Activated CD4-positive, alpha-beta T cell treated with anti-CD3 and anti-CD28 coated beads, Interleukin-2, amount 50 U/mL, for 48 hours (primary cell): ENCODE measurements around the gene SCGB3A2.

Experiments used
- DNase-seq, 2 experiments: peaks; one replicate each; pipeline ENCODE4 v3.0.0-alpha.2; 2020

The SCGB3A2 gene, protein sequence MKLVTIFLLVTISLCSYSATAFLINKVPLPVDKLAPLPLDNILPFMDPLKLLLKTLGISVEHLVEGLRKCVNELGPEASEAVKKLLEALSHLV

DNA sequence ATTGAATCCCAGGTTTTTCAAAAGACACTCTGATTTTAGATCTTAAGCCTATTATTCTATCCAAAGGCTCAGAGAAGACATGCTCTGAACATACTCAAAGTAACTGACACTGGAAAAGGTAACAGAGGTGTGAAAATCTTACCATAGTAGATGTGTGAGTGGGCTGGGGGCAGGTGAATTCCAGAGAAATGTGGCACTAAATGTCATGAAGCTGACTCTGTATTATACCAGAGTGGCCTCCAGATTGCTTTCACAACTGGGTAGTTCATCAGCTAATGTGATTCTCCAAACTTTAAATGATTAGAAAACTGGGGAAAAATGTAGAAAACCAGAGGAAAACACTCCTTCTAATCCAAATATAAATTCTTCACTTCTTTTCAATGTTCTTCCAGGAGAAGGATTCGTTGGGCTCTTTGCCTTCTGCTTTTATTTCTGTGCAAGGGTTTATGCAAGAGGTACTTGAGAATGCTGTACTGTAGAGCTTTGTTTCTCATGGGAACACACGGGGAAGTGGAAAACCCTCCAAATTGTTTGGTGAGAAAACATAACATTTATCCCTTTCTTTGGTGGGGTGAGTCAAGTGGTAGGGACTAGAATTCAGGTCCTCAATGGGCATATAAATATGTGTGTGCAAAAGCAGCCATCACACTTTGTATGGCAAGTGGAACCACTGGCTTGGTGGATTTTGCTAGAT, at the start of gene SCGB3A2:
SCGB3A2 (plus strand) TSS at position 646 of the 694 bp plus-strand sequence. CDS start 93 bp downstream, outside the sequence.
- DNase-seq, result no peak

DNA sequence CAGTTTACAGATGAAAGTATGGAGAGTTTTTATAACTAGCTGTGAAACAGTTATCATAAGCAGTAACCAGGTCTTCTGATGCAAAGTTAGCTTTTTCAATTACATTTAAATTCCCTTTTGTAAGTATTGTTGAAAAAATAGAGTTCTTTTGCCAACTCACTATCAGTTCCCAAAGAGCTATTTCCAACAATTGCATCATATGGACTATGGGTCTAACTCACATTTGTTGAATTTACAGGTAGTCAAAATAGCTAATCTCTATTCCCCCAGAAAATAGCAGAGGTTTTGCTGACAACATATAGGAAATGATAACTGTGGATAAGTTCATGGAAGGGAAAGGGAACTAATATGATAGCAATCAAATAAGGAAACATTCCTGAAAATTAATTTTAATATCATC, 48.5 kb upstream of the SCGB3A2 start:
- DNase-seq, result no peak

DNA sequence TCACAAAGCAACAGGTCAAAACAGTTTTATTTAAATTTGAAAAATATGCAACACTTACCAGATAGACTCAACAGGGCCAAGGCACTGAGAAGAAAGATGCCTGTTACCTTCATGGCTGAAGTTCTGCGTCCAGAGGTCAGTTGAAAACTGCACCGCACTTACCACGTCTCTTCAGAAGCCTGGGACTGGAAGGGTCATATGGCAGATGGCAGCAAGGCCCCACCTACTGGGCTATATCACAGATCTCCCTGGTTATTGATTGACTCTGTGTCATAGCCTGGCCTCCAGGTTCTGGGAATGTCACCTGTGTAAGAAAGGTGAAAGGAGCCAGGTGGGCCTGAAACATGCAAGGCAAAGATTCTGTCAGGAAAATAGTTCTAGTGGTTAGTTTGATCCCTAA, 47.0 kb upstream of the SCGB3A2 start, which contains the start of gene SPINK1:
SPINK1 (minus strand) TSS at position 207 of the 400 bp plus-strand sequence; CDS start at position 113, 94 bp downstream.
- no peak for DNase-seq

DNA sequence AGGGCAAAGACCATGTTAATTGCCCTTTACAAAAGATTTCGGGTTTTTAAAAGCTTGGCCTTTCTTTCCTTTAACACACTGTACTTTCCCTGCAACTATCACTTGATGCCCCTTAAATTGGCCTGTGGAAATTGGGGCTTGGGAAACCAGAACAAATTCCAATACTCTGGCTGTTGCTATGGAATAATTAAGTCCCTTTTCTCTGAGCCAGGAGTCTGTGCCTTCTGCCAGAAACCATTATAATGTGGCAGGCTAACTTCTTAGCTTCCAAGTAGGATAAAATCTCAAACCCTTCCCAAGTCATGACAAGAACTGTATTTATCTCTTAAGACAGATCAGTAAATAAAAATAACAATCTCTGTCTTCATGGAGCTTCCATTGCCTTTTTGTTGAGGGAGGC, 46.0 kb upstream of the SCGB3A2 start:
- DNase-seq, result no peak

DNA sequence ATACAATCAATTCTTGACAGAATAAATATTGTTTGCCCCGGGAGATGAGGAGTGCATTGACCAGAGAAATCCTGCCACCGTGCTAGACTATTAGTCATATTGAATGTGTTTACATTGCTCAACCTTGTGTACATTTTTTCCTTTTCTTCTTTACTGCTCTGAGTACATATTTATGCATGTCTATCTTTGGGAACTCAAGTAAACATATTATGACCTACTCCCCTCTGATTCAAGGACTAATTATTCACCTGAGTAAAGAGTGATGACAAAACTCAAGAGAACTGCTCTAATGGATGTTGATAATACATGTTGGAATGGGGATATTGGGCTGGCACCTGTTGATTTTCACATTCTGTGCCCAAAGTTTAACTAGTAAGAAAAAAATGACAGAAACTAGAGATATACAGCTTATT, 43.1 kb upstream of the SCGB3A2 start:
- no peak for DNase-seq

DNA sequence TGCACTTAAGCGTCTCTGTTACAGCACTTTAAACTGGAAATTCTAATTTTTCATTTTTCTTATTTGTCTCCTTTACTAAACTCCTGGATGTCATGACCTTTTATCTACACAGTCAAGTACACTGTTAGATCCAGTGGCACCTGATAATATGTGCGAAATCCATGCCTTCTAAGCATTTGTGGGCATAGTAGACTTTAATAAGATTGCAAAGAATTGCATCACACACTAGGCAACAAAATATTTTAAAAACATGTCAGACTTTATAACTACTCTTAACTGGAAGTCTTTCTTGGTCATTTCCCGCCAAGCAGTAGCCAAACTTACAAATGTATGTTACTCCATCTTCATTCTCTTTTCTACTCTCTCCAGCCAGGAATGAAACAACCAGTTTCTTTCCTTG, 42.1 kb upstream of the SCGB3A2 start:
- no peak for DNase-seq

DNA sequence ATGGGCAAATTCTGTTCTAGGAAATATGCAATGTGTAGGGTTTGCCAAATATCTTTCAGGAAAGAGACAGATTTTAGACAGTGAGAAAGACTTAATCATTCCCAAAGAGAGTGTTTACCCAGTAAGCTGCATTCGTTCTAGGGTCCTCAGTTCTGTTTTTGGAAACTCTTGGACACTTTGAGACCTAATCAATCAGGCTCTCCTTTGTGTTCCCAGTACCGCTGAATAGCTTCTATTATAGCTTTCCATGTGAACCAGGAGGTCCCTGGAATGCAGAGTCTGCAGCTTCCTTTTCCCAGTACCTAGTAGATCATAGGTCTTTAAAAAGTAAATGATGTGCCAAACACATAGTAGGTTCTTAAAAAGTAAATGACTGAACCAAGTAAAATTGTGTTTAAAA, 35.6 kb upstream of the SCGB3A2 start:
- DNase-seq, result no peak

DNA sequence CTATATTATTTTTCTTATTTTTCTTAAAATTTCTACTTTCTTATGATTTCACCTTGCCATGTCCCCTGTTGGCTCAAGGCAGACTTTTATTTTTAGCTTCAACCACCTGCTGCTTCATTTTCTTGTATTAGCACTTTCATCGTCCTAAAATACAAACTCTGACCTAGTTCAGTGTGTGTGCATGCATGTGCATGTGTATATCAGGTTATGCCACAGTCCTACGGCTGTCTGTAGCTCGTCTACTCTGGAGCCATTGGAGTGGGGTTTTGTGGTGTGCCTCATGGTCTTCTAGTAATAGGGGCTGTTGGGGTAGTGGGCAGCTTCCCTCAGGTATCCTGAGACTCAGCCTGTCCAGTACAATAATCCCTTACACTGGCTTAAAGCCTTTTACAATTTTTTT, 33.7 kb upstream of the SCGB3A2 start:
- DNase-seq, result no peak

DNA sequence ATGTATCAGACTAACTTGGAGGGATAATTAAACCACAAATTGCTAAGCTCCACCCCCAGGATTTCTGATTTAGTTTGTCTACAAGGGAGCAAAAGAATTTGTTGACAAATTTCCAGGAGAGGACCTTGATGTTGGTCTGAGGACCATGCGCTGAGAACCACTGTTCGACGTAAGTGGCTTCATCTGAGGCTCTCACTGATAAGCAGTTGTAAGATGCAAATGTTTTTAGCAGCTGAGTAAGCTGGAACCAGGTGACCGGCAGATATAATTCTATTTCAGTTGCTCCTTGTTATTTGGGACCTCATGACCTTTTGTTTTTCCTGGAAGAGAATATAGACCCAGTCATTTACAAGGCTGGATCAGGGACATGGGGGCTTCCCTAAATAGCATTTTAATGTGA, 32.9 kb upstream of the SCGB3A2 start:
- no peak for DNase-seq

DNA sequence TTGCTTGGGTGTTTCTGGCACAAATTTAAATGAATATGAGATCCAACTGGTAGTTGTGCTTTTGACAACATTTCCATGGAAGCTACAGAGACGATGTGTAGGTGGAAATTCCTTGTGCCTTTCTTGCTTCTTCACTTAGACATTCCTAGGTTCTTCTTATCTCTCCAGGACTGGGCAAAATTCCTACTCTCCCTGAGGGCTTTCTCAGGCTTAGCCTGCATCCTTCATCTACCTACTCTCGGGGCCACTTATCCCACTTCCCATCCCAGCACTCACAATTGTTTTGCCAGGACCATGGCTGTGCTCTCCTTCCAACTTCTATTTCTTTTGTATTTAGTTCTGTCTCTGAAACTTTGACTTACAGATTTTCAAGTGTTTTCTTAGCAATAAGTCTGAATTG, 29.3 kb upstream of the SCGB3A2 start:
- DNase-seq, result no peak

DNA sequence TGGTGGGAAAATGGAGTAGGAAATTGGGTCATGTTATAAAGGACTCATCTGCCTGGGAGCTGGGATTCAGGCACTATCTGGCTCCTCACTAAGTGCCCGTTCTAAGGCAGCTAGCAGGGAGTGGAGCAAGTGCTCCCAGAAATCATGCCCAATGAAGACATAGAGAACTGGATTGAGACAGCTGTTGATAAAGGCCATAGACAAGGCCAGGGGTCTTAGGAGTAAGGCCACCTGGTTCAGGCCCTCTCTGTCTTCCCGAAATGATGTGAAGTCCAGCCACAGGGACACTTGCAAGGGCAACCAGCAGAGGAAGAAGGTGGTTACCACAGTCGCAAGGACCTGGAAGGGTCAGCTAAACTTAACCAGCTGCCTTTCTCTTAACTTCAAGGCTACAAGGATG, 26.9 kb upstream of the SCGB3A2 start:
- DNase-seq, result no peak

DNA sequence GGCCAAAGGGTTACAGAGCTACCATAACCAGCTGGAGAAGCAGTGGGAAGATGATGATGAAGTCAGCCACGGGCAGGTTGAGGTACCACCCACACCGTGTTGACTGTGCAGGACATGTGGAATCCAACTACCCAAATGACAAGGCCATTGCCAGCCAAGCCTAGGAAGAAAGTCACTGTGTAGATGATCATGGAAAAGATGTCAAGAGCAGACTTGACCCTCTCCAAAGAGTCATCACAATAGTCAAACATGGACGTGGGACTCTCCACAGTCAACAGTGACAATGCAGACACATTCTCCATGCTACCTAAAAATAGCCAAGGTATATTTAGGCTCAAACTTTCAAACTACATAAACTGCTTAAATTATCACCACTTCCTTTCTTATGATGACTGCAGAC, 26.1 kb upstream of the SCGB3A2 start:
- DNase-seq, result no peak

DNA sequence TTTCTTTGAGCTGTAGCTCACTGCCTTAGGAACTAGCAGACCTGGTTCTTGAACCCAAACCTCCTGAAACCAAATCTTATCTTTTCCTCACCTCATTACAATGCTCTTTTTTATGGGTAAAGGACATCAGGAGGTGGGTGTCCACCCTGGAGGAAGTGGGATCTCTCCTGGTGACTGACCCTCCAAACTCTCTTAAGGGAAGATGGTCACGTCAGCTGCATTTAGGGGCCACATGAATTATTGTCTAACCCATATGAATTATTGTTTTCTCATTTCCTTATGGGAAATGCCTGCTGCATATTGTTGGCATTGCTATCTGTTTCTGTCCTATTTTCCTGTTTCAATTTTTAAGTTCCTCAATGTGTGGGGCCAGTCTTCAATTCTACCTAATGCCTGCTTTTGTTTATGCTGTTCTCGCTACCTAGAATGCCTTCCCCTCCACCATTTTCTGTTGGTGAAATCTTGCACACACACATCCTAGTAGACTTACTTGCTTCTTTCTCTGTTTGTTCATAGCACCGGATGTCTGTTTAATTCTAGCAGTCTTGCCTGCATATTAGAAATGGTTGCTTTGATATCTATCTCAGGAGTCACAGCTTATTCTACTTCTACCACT, 25.0 kb upstream of the SCGB3A2 start:
- no peak for DNase-seq

DNA sequence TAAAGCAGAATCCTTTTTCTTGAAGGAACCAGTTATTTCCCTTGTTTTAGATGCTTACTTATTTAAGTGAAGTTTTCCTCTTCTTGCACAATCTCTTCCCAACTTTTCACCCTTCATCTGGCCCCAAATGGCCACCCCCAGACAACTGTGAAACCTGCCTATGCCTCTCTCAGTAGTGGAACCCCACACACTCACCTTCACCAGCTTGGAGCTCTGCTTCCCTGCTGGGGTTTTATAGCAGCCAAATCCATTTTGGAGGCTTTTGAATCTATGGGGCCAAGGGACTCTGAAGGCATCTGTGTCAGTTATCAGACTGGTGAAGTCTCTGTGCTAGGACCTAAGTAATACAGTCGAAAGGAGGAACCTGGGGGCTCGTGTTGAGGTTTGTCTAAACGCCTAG, 24.2 kb upstream of the SCGB3A2 start:
- DNase-seq, result no peak

DNA sequence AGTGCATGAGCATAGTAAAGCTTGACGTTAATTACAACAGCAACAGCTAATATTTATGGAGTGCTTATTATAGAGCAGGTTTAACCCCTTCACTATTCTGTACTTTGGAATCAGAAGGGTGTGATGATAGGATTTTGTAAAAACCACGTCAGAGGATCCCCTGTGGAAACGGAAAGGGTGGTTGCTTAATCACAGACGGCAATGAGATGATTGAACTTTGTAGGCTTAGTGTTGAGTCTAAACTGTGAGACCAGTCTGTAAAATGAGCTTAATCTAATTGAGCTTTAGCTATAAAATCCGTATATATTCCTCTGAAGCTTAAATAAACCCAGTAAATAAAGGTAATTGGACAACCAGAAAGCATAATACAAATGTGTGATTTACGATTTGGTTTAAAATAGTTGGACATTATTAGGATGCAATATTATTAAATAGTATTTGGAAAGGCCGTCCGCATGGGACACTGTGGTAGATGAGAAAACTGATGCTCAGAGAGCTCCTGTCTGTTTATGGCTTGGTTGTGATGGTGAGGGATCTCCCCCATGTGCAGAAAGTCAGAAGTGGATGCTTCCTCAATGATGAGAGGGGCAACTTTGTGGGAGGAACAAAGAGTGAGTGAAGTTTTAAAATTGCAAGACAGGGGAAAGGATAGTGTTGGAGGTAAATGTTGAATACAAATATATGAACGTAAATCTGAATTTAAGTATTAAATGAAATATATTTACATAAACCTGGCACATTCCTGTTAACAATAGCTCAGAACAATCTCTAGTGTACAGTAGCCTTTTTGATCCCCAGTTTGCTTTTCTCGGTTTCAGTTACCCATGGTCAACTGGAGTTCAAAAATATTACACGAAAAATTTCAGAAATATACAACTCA, 23.4 kb upstream of the SCGB3A2 start:
- DNase-seq, result no peak

DNA sequence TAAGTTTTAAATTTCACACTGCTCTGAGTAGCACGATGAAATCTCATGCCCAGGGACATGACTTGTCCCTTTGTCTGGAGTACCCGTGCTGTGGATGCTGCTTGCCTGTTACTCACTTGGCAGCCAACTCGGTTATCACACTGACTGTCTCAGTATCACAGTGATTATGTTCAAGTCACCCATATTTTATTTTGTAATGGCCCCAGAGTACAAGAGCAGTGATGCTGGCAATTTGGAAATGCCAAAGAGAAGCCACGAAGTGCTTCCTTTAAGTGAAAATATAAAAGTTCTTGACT, 22.8 kb upstream of the SCGB3A2 start:
- no peak for DNase-seq

DNA sequence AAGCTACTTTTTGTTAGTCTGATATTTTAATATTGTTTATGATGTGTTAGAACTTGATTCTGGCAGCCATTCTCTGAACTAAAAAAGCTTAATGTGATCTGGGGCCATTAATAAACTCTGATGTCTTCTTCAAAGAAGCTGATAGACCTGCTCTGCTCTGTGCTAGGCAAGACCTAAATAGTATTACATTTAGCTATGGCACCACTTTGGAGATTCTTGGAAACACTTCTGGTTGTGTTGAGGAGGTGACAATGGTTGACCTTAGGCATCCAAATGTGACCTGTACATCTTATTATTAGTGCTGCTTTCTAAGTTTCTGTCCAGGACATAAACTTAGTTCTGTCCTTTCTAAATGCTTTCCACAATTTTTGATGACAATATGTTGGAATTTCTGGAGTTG, 21.7 kb upstream of the SCGB3A2 start:
- DNase-seq, result no peak

DNA sequence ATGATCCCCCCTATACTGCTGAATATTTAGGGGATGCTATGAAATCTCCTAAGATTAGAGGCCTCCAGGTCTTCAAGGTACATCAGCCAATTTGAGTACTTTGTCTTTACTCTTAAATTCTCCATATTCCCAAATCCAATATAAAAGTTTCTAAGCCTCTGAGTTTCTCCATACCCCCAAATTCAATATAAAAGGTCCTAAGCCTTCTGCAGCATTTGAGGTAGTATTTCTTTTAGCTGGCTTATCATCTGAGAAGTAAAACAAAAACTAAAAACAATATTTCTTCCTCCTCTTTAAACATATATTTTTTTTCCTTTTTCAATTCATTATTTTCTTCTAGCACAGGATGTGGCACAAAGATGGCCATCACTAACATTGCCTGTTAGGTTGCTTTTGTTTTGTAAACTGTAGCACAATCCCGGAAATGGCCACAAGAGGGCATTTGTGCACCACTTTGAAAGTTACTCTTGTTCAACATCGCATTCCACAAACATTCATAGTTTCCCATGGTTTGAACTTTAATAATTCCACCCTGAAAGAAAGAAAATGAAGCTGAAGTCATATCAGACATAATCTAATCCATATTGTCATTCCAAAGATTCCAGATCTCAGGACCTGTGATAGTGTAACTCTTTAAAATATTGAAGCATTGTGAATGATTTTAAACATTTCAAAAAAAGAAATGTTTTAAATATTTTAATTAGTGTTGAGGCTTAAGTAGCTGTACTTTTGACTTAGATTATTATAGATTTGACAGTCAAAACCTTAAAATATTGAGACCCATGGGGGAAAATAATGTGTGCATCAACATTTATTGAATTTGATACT, 21.0 kb upstream of the SCGB3A2 start:
- peak; percentile 44 to 59 for DNase-seq

DNA sequence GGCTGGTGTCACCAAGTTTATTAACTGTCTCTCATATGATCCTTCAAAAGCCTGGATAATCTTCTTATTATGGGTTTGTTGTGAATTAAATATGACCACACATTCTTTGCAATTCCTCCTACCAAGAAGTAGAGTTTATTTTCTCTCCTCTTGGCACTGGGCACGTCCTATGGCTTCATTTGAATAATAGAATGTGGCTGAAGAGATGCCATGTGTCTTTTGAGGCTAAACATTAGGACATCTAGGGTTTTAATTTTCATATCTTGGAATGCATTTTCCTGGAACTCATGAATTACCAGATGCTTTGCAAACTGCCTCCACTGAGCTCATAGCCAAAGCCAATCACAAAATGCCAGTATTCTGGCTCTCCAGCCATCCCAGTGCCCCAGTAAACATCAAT, 19.9 kb upstream of the SCGB3A2 start:
- no peak for DNase-seq

DNA sequence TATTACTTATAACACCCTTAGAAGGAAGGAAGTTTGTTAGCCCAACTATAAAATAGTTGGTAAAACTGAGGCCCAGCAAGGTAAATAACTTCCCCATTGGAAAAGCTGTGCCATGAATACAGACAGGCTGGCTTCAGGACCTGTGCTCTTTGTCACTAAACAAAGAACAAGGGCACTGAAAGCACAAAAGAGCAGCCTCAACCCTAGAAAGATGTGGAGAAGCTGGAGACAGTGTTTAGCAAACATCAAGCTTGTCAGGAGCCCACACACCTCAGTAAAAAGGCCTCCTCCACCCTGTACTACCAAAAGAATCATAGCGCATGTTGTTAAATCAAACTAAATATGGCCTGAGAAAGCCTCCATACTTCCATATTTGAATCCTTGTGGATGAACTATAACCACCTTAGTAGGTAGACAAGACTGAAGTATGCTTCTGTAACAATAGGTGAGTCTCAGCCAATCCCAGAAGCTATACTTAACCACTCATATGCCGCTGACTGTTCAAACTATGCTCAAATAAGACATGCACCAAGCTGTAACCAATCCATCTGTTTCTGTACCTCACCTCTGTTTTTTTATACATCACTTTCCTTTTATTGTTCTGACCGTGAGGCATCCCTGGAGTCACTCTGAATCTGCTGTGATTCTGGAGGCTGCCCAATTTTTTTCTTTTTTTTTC, 18.4 kb upstream of the SCGB3A2 start:
- no peak for DNase-seq

DNA sequence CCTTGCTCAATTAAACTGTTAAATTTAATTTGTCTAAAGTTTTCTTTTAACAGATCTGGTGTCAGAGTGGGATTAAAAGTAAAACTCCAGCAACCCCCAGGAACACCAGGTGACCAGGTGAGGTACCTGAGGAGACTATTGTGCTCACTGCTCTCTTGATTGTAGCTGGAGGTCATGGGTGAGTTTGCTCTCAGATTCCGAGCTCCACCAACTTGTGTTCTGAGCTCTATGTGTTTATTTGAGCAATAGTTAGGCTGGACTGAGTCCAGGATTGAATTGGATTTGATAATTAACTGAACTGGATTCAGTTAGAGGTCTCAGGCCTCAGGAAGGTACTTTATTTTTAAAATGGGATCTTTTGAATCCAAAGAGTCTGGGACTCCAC, 17.9 kb upstream of the SCGB3A2 start:
- DNase-seq, result no peak

DNA sequence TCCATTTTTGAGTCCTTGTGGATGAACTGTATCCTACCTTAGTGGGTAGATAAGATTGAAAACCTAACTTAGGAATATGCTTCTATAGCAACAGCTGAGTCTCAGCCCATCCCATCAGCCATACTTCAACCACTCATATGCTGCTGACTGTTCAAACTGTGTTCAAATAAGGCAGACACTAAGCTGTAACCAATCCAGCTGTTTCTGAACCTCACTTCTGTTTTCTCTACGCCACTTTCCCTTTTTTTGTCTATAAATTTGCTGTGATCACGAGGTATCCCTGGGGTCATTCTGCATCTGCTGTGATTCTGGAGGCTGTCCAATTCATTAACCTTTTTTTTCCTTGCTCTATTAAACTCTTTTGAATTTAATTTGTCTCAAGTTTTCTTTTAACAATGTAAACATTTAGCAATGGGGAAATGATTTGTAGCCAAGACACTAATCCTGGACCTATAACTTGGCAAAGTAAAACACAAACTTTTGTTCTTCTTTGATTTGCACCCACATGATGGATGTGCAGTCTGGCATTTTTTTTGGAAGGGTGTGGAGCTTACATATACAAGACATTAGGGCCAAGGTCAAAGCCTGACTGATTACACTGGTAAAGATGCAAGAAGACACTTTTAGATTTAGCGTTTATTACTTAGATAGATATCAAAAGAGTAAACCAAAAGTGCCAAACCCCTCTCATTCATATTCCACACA, 14.9 kb upstream of the SCGB3A2 start:
- DNase-seq, result no peak
